Brain microvascular endothelial cell (primary cell): ENCODE measurements around the gene MCM5.

ENCODE experiments used
- DNase-seq: peaks from one replicate; pipeline ENCODE4 v3.0.0-alpha.2; 2020
- H3K27ac ChIP-seq: fragments of 250-450 bp; sonication (Bioruptor Pico); 2 replicates; pipeline ENCODE4 v1.5.1; 2020; ENCODE audit warnings: mild to moderate bottlenecking, moderate library complexity
- H3K27me3 ChIP-seq: fragments of 250-450 bp; sonication (Bioruptor Pico); replicated peaks from 2 replicates; pipeline ENCODE4 v1.5.1; 2020; ENCODE audit warnings: mild to moderate bottlenecking
- H3K36me3 ChIP-seq: fragments of 250-450 bp; sonication (Bioruptor Pico); replicated peaks from 2 replicates; pipeline ENCODE4 v1.5.1; 2020; ENCODE audit warnings: mild to moderate bottlenecking
- H3K4me3 ChIP-seq: 2 replicates; pipeline ENCODE4 v1.5.1; 2011; ENCODE audit warnings: low read depth, mild to moderate bottlenecking, control low read depth, low read length, moderate library complexity
- CTCF ChIP-seq: IDR thresholded peaks from 2 replicates; pipeline ENCODE4 v1.5.1; 2011; ENCODE audit warnings: low read depth, mild to moderate bottlenecking, moderate library complexity, low read length, control low read depth, inconsistent platforms; ENCODE audit errors: missing control alignments
- in situ Hi-C: cut with HindIII; loops from 2 replicates; pipeline ENCODE4 v1.10.0; 2017; ENCODE audit warnings: low sequenced_read_pairs, low pct_ligation_motif_present

MCM5 gene

GRCh38 chr22:35397095-35397904 is 2.6 kb upstream of the MCM5 start:
- in situ Hi-C loops = no loop called here
- Histone ChIP-seq H3K36me3 (no peaks in the 10 kb centered on the region), H3K27ac (no peak overlapping the region), H3K27me3 (no peaks in the 10 kb centered on the region), H3K4me3 (no peak overlapping the region)
- DNase-seq = no peak
- no peak for TF ChIP-seq CTCF

- Histone ChIP-seq H3K36me3 (no peaks in the 10 kb centered on the region), H3K4me3 (no peak overlapping the region), H3K27ac (no peak overlapping the region), H3K27me3 (no peaks in the 10 kb centered on the region)
- no peak for DNase-seq
- in situ Hi-C loops = no loop called here
- no peak for TF ChIP-seq CTCF
These were observed 1.4 kb upstream of the MCM5 start for GRCh38 chr22:35398591-35398973.

- no peak for TF ChIP-seq CTCF
- Histone ChIP-seq H3K27me3 (no peaks in the 10 kb centered on the region), H3K27ac (no peak overlapping the region), H3K4me3 (peak overlapping the region; percentile 82), H3K36me3 (no peaks in the 10 kb centered on the region)
- in situ Hi-C loops = no loop called here
- DNase-seq = no peak
These were observed 744 bp upstream of the MCM5 start for GRCh38 chr22:35399114-35399677.

GRCh38 chr22:35400501-35400790 is 506 bp downstream of the MCM5 start:
- no peak for TF ChIP-seq CTCF

GRCh38 chr22:35401863-35402262 is 1.9 kb downstream of the MCM5 start:
- no peaks in the 10 kb centered on the region for H3K36me3 ChIP-seq
- in situ Hi-C loops = no loop called here
- H3K27me3 ChIP-seq = no peaks in the 10 kb centered on the region
- H3K4me3 ChIP-seq = no peak overlapping the region
- DNase-seq = no peak
- no peak for TF ChIP-seq CTCF
- H3K27ac ChIP-seq = no peak overlapping the region

More at GRCh38 chr22:35400501-35400790, 506 bp downstream of the MCM5 start:
- in situ Hi-C loops = no loop called here
- H3K36me3 ChIP-seq = no peaks in the 10 kb centered on the region
- H3K27ac ChIP-seq = peak overlapping the region; percentile 47
- no peaks in the 10 kb centered on the region for H3K27me3 ChIP-seq
- DNase-seq = no peak
- peak overlapping the region; percentile 82 for H3K4me3 ChIP-seq

- DNase-seq = no peak
- no peak overlapping the region for H3K27ac ChIP-seq
- no peak for TF ChIP-seq CTCF
- in situ Hi-C loops = no loop called here
- H3K4me3 ChIP-seq = no peak overlapping the region
- H3K36me3 ChIP-seq = no peaks in the 10 kb centered on the region
- H3K27me3 ChIP-seq = no peaks in the 10 kb centered on the region
These were observed 3.4 kb downstream of the MCM5 start for GRCh38 chr22:35403356-35403755.
